GM19238 (cell line): Measurements from ENCODE around the gene SEPTIN11.

Experiments
- DNase-seq: peaks from one replicate; pipeline ENCODE4 v3.0.0; 2011; ENCODE audit warnings: low spot score; ENCODE audit not compliant: insufficient read length

SEPTIN11 gene

GRCh38 chr4:76949276-76950051, at the start of gene SEPTIN11:
SEPTIN11 (plus strand) TSS chr4:76949752; CDS start chr4:76949904, 152 bp downstream.
- DNase-seq: peak; percentile 87

GRCh38 chr4:76902233-76902890, 47.2 kb upstream of the SEPTIN11 start:
- DNase-seq: no peak

DNA sequence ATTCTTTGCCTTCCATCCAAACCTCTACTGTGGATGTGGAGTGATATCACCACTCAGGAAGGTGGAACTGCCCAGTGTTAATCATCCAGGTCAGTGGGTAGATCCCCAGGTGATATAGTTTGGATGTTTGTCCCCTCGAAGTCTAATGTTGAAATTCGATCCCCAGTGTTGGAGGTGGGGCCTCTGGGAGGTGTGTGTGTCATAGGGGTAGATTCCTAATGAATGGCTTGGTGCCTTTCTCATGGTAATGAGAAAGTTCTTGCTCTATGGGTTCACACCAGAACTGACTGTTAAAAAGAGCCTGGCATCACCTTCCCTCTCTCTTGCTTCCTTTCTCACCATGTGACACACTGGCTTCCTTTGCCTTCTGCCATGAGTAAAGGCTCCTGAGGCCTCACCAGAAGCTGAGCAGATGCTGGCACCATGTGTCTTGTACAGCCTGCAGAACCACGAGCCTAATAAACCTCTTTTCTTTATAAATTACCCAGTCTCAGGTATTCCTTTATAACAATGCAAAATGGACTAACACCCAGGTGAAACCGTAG, 44.8 kb upstream of the SEPTIN11 start:
- DNase-seq: no peak

DNA sequence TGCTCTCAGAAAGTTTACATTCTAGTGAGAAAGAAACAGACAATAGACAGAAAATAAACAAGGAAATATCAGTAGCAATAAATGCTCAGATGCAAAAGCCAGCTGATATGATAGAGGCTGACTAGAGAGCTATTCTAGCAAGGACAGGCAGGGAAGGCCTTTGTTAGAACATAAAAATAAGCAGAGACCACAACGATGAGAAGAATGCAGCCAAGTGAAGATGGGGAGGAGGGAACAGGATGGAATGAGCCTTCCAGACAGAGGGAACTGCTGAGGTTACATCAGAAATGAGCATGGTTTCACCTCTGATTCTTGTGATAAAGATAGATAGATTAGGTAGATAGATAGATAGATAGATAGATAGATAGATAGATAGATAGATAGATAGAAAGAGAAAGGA, 44.0 kb upstream of the SEPTIN11 start:
- DNase-seq: no peak

GRCh38 chr4:76909711-76910110, 39.8 kb upstream of the SEPTIN11 start:
- no peak for DNase-seq

DNA sequence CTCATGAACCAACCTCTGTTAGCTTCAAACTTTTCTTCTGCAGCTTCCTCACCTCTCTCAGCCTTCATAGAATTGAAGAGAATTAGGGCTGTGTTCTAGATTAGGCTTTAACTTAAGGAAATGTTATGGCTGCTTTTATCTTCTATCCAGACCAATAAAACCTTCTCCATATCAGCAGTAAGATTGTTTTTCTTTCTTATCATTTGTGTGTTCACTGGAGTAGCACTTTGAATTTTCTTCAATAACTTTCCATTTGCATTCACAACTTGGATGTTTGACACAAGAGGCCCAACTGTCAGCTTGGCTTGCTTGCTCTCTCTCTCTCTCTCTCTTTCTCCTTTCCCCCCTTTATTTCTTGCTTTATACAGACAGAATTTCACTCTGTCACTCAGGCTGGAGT, 28.8 kb upstream of the SEPTIN11 start:
- DNase-seq: no peak

DNA sequence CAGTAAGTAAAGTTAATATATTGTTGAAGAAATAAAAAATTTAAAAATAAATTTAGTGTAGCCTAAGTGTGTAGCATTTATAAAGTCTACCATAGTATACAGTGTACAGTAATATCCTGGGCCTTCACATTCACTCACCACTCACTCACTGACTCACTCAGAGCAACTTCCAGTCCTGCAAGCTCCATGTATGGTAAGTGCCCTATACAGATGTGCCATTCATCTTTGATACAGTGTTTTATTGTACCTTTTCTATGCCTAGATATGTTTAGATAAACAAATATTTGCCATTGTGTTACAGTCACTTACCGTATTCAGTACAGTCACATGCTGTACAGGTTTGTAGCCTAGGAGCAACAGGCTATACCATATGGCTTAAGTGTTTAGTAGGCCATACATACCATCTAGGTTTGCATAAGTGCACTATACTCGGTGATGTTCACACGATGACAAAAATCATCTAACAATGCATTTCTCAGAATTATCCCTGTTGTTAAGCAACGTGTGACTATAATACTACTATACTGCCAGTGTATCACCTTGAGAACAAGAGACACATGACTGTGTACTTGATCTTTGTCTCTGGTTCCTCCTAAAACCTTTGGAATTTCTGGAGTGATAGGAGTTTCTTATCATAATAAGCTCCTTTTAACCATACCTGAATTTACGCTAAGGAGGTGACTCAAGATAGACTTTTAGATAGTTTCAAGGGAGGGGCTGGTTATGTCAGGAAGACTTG, 25.8 kb upstream of the SEPTIN11 start:
- no peak for DNase-seq

DNA sequence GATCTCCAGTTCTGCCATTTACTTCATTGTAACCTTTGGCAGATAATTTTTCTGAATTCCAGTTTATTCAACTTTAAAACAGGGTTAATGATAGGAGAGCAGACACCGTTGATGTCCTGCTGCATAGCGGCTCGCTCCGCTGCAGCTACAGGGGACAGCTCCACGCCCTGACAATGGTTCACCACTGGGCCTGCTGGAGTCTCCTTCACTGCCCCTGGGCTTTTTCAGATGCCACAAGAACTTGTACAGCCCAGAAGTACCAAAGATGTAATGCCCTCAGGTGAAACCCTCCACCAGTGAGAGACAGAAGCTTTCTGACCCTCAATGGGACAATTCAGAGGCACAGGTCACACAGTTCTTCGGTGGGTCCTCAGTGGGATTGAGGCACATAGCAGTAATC, 22.7 kb upstream of the SEPTIN11 start:
- DNase-seq: no peak

- DNase-seq: no peak
Measured at GRCh38 chr4:76930685-76931084, 18.9 kb upstream of the SEPTIN11 start.

- DNase-seq: no peak
Measured at GRCh38 chr4:76931087-76931486, 18.5 kb upstream of the SEPTIN11 start.

DNA sequence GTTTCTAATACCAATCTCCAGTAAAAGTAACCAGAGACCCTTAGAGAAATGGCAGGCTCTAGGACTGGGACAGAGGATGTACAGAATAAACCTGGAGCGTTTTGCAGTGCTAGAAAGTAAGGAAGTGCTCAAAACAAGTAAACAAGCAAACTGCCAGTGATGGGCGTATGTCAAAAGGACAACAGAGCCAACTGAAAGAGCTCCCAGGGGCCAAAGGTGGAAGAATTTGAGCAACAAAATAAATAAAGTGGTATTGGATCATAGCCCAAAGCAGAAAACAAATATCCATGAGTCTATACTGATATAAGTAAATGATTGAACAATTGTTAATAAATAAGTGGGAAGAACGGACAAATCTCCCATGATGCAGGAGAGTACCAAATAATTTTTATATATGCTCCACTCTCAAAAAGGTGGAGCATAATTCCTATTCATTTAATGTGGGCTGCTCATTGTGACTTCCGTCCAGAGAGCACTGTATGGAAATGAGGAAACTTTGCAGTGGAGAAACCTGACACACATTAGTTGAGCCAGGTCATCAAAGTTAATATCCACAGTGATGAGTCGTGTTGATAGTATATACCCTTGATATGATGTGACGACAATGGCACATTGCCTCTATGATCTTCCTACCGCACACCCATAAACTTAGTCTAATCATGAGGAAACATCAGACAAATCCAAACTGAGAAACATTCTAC, 17.8 kb upstream of the SEPTIN11 start:
- no peak for DNase-seq

GRCh38 chr4:76939184-76939583, 10.4 kb upstream of the SEPTIN11 start:
- no peak for DNase-seq

- no peak for DNase-seq
Measured at GRCh38 chr4:76943129-76943620, 6.4 kb upstream of the SEPTIN11 start.

DNA sequence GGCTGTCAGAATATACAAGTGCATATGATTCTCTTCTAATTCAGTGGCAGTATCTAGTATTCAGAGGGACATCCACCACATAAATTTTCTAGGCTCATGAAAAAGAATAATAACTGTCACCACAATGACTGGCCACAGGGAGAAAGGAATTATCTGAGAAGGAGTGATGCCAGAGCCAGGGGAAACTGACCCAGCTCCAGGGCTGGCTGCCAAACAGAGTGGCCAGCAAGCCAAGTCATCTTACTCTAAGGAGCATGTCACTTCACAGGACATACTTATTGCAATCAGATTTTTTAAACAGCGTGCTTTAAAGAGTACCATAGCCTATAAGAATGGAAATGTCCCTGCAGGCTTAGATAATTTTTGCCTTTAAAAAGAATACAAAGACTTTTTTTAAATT, 5.8 kb upstream of the SEPTIN11 start:
- DNase-seq: no peak

DNA sequence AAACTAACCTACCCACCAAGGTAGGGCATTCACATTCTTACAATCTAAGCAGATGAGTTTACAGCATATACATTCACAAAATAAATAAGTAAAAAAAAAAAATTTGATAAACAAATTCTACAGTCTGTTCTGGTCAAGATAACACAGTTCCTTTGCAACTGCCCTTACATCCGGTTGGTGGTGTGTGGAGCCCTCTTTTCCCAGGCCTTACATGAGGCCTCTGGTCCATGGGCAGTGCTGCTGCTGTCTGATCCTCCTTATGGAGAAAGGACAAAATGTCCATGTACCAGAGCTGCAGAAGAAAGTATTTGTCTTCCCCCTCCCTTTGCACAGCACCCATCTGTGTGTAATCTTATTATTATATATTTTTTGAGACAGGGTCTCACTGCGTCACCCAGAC, 2.2 kb upstream of the SEPTIN11 start:
- DNase-seq: no peak

DNA sequence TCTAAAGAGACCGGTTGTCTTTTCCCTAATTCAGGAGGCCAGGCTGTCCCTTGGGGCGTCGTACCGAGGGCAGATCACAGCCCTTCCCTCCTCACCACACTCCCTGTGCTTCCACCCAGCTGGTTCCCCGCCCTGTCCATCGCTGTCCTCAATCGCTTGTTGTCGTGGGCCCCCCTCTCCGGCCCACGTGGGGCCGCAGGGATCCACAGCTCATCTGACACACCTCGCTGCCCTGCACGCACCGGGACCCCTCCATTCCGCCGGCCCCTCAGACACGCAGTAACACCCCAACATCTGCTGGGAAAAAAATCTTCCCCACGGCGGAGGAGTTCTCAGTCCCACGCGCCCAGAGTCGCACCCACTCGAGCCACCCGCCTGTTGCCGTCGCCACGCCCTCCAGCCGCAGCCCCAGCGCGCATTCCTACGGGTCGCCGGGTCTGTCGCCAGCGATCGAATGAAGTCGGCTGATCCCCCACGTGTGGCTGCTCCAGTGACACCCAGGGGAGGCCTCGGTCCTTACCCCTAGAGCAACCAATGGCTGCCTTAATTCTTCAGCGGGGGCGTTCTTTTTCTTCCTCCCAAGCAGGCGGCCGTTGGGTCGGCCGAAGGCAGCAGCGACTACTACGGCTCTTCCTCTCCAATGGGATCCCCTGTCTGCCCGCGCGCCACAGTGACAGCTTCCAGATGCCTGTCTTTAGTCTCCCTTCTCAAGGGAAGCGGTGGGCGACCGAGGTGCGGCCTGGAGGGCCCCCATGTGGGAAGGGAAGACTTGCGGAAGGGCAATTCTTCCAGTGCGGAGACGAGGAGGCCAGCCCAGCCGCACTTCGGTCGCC, 893 bp upstream of the SEPTIN11 start:
- peak; percentile 82 for DNase-seq

GRCh38 chr4:76950052-76950955, 752 bp downstream of the SEPTIN11 start:
- DNase-seq: peak; percentile 44

DNA sequence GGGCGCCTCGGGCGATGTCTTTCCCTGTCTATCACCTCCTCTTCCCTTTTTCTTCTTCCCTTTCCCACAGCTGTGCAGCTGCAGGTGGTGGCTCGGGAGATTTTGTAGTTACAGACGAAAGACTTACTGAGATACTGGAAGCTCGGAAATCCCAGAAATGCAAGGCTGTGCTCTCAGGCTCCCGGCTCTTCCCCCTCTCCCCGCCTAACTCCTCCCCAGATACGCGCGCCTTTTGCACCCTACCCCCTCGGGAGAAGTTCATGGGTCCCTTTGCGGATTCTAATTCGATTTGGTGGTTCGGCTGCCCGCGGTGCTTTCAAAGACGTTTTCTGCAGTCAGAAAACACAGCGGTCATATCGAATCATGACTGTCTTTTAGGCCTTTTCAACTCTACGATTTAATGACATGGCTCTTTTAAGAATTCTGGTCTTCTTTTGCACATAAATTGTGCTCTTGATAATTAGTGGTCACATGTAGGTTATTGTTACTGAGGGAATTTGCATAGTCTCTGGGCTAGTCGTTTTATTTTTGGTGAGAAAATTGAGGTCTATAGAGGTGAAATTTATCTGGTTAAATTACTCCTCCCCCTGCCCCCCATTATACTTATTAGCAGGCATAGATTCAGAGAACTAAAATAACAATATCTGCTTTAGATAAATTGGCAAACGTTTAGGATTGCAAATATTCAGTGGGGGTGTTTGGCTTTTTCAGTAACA, 1.6 kb downstream of the SEPTIN11 start:
- peak; percentile 6 for DNase-seq

DNA sequence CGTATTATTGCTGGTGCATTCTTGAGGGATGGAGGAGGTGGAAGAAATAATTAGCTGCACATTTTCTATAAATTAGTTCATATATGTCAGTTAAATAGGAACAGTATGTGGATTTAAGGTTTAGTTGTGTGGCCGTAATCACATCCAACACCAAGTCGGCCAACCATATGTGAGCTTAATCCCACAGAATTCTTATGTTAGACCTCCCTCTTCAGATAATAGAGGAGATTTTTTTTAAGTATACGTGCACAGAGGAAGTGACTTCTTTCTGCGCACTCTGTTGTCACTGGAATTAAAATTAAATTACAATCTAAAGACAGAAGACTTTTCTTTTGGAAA, 2.1 kb downstream of the SEPTIN11 start:
- no peak for DNase-seq
